GM21367 (cell line): ENCODE measurements around the gene CCNY.

ENCODE experiments used
- ATAC-seq: cut with Tn5 transposase; IDR thresholded peaks from one replicate; pipeline ENCODE4 v1.9.1; 2021; ENCODE audit not compliant: unreplicated experiment

Gene CCNY

GRCh38 chr10:35607475-35608327, 271.4 kb downstream of the CCNY start:
- no peak for ATAC-seq

GRCh38 chr10:35608328-35608672, 272.0 kb downstream of the CCNY start:
- no peak for ATAC-seq

GRCh38 chr10:35611750-35612149, 275.4 kb downstream of the CCNY start:
- no peak for ATAC-seq

- ATAC-seq, result no peak
Observed at GRCh38 chr10:35612385-35613106, 276.2 kb downstream of the CCNY start.

- ATAC-seq, result no peak
Observed at GRCh38 chr10:35613107-35613440, 276.8 kb downstream of the CCNY start.

- ATAC-seq, result no peak
Observed at GRCh38 chr10:35613597-35614226, 277.4 kb downstream of the CCNY start.

GRCh38 chr10:35614312-35614711, 278.0 kb downstream of the CCNY start:
- no peak for ATAC-seq
